PFSK-1 (cell line): Measurements from ENCODE around the gene SLC29A1.

Experiments used
- POLR2AphosphoS5 ChIP-seq: IDR thresholded peaks from 2 replicates; pipeline ENCODE4 v1.6.1; 2012; ENCODE audit warnings: low read depth, mild to moderate bottlenecking, control low read depth, low read length, moderate library complexity
- TAF1 ChIP-seq: IDR thresholded peaks from 2 replicates; pipeline ENCODE4 v1.6.1; 2012; ENCODE audit warnings: low read length, control low read depth, borderline replicate concordance; ENCODE audit not compliant: insufficient read depth

DNA sequence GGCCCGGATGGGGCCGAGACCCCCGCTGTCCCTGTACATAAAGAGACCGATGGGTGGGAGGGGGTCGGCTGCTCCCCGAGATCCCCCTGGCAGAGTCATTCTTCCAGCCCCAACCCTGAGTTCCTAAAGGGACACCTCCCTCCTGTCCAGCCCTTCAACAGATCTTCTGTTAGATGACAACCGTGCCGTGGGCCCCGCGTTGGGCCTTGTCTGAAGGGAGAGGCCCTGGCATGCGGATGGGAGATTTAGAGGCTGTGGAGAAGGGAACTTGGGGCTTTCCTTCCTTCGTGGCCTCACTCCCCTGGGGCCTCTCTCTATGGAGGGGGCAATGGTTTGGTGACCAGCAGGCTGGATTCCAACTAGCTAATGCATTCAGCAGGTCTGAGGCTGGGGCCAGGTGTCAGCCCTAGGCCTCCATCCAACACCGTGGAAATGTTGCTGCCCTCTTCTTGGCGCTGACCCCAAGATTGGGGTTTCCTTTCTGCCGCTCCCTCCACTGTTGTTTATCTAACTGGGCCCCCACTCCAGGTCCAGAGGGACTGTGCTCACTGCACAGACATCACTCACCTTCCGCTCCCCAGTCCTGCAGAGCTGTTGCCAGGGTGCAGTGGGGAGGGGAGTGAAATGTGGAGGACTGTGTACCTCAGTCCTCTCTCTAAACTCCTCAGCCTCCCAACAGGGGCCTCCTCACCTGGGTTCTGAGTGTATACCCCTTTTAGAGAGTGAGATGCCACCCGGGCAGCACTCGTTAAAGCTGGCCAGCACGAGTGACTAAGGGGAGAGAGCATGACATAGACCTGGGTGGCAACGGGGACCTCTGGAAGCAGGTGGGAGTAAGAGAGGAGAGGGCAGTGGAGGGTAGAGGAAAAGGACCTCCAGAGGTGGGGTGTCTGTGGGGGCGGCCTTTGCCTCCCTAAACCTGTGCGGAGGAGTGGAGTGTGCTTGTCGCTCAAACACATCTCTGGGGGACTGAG, 53.6 kb downstream of the SLC29A1 start:
- TF ChIP-seq TAF1 = no peak
- TF ChIP-seq POLR2AphosphoS5 = no peak
